IPS-NIHi7 (cell line): ENCODE measurements around the gene GALNTL6.
"Not testable (repeated sequence)": the region's sequence is repeated elsewhere in the genome, so short reads cannot be mapped to it uniquely, and the experiment has no call there.

Experiments used
- DNase-seq: peaks from one replicate; pipeline ENCODE4 v3.0.0; 2012; ENCODE audit warnings: mixed read lengths; ENCODE audit errors: extremely low spot score

Gene GALNTL6

GRCh38 chr4:172390331-172390730 is 577.1 kb downstream of the GALNTL6 start:
- DNase-seq: no peak

- DNase-seq: no peak
These were observed 579.5 kb downstream of the GALNTL6 start for GRCh38 chr4:172392741-172393140.

- no peak for DNase-seq
These were observed 580.0 kb downstream of the GALNTL6 start for GRCh38 chr4:172393220-172393619.

GRCh38 chr4:172404676-172405075 is 591.5 kb downstream of the GALNTL6 start:
- DNase-seq: no peak

GRCh38 chr4:172410363-172410762 is 597.2 kb downstream of the GALNTL6 start:
- no peak for DNase-seq

- DNase-seq: no peak
These were observed 597.9 kb downstream of the GALNTL6 start for GRCh38 chr4:172411149-172411548.

- DNase-seq: no peak
These were observed 599.8 kb downstream of the GALNTL6 start for GRCh38 chr4:172412851-172413580.

- DNase-seq: not testable (repeated sequence)
These were observed 615.8 kb downstream of the GALNTL6 start for GRCh38 chr4:172428979-172429378.

- DNase-seq: no peak
These were observed 667.3 kb downstream of the GALNTL6 start for GRCh38 chr4:172480471-172480870.

GRCh38 chr4:172481802-172482508 is 668.8 kb downstream of the GALNTL6 start:
- no peak for DNase-seq

- DNase-seq: no peak
These were observed 671.8 kb downstream of the GALNTL6 start for GRCh38 chr4:172485007-172485406.

GRCh38 chr4:172486531-172486930 is 673.3 kb downstream of the GALNTL6 start:
- no peak for DNase-seq

GRCh38 chr4:172489861-172490260 is 676.7 kb downstream of the GALNTL6 start:
- no peak for DNase-seq

GRCh38 chr4:172495769-172496168 is 682.6 kb downstream of the GALNTL6 start:
- no peak for DNase-seq

GRCh38 chr4:172497321-172497720 is 684.1 kb downstream of the GALNTL6 start:
- DNase-seq: no peak

GRCh38 chr4:172514011-172514410 is 700.8 kb downstream of the GALNTL6 start:
- DNase-seq: no peak

GRCh38 chr4:172514801-172515200 is 701.6 kb downstream of the GALNTL6 start:
- no peak for DNase-seq

GRCh38 chr4:172515266-172515879 is 702.2 kb downstream of the GALNTL6 start:
- peak; percentile 49 for DNase-seq

- DNase-seq: no peak
These were observed 704.2 kb downstream of the GALNTL6 start for GRCh38 chr4:172517391-172517790.

GRCh38 chr4:172521248-172521647 is 708.0 kb downstream of the GALNTL6 start:
- DNase-seq: no peak

GRCh38 chr4:172521680-172522079 is 708.5 kb downstream of the GALNTL6 start:
- DNase-seq: no peak

GRCh38 chr4:172543249-172543648 is 730.0 kb downstream of the GALNTL6 start:
- peak; percentile 25 for DNase-seq

GRCh38 chr4:172546782-172547181 is 733.6 kb downstream of the GALNTL6 start:
- no peak for DNase-seq
